Measurements from ENCODE around the gene SOHLH1.

SOHLH1 gene

DNA sequence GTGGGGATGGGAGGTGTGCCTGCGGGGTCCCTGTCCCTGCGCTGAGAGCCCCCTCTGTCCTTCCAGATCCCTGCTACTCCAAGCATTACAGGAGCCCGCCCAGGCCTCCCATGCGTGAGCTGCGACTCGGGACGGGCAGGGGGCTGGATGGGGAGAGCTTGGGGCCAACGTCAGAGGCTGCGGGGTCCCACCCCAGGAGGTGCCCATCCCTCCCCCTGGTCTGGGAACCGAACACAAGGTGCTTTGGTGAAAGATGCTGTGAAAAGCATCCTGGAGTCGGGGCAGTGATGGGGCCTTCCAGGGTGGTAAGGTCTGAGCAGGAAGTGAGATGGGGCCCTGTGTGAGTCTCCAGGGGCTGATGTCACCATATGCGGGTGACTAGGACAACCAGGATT lies 33.5 kb downstream of the SOHLH1 start:
- H3K4me3 ChIP-seq (ENCODE audit: low read length), result no peak overlapping the region
- DNase-seq (ENCODE audit: low read depth, low spot score), result no peak

- no peak overlapping the region for H3K4me3 ChIP-seq (ENCODE audit: low read length)
- no peak for DNase-seq (ENCODE audit: low read depth, low spot score)
Observed at GRCh38 chr9:135664801-135665794, 34.2 kb downstream of the SOHLH1 start.

DNA sequence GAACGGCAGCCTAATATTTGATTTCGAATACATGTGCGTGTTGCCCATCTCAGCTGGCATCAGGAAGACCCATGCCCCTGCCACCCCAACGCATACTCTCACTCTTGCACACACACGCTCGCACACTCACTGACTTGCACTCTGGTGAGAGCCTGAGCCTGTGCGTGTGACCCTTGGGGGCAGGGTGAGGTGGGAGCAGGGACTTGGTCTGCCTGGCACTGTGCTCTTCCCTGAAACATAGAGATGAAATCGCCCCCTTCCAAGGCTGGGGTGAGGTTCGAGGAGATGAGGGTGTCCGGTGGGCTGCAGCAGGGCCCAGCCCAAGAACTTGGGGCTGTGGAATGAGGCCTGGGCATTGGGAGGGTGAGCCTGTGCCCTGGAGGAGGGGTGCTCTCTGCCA lies 35.0 kb downstream of the SOHLH1 start:
- no peak overlapping the region for H3K4me3 ChIP-seq (ENCODE audit: low read length)
- DNase-seq (ENCODE audit: low read depth, low spot score), result no peak

DNA sequence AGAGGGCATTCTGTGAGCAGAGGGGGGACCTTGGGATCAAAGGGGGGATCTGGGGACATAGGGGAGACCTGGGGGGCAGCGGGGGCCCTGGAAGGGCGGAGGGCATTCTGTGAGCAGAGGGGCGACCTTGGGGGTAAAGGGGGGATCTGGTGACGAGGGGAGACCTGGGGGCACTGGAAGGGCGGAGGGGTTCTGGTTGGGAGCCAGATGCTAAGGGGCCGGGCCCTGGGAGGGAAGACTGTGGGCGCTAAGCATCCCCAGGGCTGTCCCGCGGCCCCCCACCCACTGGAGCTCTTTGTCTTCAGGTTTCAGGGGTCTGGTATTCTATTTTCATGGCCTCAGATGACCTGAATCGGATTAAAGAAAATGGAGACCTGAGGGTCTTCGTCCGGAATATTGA lies 35.4 kb downstream of the SOHLH1 start:
- DNase-seq (ENCODE audit: low read depth, low spot score), result no peak
- H3K4me3 ChIP-seq (ENCODE audit: low read length), result no peak overlapping the region

GRCh38 chr9:135663451-135663770 lies 35.9 kb downstream of the SOHLH1 start:
- DNase-seq (ENCODE audit: low read depth, low spot score), result no peak
- no peak overlapping the region for H3K4me3 ChIP-seq (ENCODE audit: low read length)

GRCh38 chr9:135662758-135663450 lies 36.4 kb downstream of the SOHLH1 start, which contains the start of gene LCN9:
LCN9 (plus strand) TSS chr9:135663309; CDS start chr9:135663322, 13 bp downstream.
- H3K4me3 ChIP-seq (ENCODE audit: low read length), result no peak within 1 kb of the TSS
- no peak for DNase-seq (ENCODE audit: low read depth, low spot score)

- H3K4me3 ChIP-seq (ENCODE audit: low read length), result no peak overlapping the region
- no peak for DNase-seq (ENCODE audit: low read depth, low spot score)
Observed at GRCh38 chr9:135661816-135662560, 37.3 kb downstream of the SOHLH1 start.

GRCh38 chr9:135660407-135660806 lies 38.9 kb downstream of the SOHLH1 start:
- DNase-seq (ENCODE audit: low read depth, low spot score), result no peak
- H3K4me3 ChIP-seq (ENCODE audit: low read length), result no peak overlapping the region

- H3K4me3 ChIP-seq (ENCODE audit: low read length), result no peak overlapping the region
- no peak for DNase-seq (ENCODE audit: low read depth, low spot score)
Observed at GRCh38 chr9:135659252-135659651, 40.0 kb downstream of the SOHLH1 start.

DNA sequence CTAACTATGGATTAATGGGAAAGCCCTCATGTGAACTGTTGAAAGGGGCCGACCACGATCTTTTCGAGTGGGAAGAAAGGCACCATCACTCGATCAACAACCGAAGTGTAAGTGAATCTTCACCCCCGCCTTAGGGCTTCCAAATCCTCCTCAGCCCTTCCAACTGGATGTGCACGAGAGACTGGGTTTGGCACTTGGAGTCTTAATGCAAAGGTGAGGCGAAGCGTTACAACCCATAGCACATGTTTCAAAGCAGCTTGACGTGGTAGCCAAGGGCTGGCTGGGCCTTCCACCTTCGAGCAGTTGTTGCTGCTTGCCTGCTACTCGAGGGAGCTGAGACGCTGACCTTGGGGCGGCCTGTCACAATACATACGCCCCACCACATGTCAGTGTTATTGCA lies 41.9 kb downstream of the SOHLH1 start:
- H3K4me3 ChIP-seq (ENCODE audit: low read length), result no peak overlapping the region
- no peak for DNase-seq (ENCODE audit: low read depth, low spot score)

DNA sequence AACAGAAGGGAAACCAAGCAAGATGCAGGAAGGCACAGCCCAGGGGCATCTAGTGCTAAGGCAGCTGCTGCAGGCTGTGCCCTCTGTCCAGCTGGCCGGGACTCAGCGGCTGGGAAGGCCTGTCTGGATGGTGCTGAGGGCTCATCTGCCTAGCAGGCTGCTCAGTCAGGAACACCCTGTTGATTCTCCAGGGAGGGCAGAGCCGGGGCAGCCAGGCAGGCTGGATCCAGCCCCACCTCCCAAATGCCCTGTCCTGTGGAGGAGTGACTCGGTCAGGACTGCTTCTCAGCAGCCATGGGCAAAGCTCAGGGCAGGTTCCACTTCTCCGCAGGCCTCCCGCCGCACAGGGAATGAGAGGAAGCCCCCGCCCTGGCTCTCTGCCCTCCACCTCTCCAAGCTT lies 44.0 kb downstream of the SOHLH1 start:
- DNase-seq (ENCODE audit: low read depth, low spot score), result no peak

GRCh38 chr9:135650408-135650807 lies 48.9 kb downstream of the SOHLH1 start:
- no peak overlapping the region for H3K4me3 ChIP-seq (ENCODE audit: low read length)
- DNase-seq (ENCODE audit: low read depth, low spot score), result no peak

More for the DNA sequence above, 44.0 kb downstream of the SOHLH1 start:
- H3K4me3 ChIP-seq (ENCODE audit: low read length), result no peak overlapping the region

DNA sequence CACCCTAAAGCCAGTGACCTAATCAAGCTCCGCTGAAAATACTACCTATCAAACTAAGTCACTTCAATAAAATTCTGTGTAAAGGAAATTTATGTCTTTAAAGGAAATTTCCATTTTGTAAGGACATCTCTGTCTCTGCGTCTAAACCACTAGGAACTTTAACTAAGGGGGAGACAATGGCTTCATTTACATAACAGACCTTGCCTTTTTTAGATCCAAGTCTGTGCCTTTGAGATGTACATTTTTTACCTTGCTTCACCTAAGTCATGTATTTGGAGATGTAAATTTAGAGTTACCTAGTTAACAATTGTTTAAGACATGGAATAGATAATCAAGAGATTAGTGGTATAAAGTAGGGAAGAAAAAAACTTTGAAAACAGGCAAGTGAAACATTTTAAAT lies 49.8 kb downstream of the SOHLH1 start:
- no peak overlapping the region for H3K4me3 ChIP-seq (ENCODE audit: low read length)

GRCh38 chr9:135648494-135649410 lies 50.5 kb downstream of the SOHLH1 start:
- H3K4me3 ChIP-seq (ENCODE audit: low read length), result no peak overlapping the region
- no peak for DNase-seq (ENCODE audit: low read depth, low spot score)

More for the DNA sequence above, 49.8 kb downstream of the SOHLH1 start:
- no peak for DNase-seq (ENCODE audit: low read depth, low spot score)

DNA sequence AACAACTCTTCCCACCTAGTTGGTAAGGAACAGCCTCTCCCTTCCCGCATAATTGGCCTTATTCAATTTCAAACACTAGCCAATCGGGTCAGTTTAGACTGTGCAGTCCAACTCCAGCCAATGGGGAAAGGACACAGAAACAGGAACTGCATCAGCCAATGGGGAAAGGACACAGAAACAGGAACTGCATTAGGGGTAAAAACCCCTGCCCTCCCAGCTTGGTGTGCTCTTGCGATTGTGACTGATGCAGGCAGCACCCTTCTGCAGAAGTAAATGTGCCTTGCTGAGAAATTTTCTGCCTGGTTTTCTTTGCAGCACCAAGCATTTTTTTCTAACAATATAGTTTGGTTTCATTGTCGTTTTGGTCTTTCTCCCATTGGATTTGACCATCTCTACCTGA lies 51.4 kb downstream of the SOHLH1 start:
- no peak for DNase-seq (ENCODE audit: low read depth, low spot score)
- H3K4me3 ChIP-seq (ENCODE audit: low read length), result no peak overlapping the region

DNA sequence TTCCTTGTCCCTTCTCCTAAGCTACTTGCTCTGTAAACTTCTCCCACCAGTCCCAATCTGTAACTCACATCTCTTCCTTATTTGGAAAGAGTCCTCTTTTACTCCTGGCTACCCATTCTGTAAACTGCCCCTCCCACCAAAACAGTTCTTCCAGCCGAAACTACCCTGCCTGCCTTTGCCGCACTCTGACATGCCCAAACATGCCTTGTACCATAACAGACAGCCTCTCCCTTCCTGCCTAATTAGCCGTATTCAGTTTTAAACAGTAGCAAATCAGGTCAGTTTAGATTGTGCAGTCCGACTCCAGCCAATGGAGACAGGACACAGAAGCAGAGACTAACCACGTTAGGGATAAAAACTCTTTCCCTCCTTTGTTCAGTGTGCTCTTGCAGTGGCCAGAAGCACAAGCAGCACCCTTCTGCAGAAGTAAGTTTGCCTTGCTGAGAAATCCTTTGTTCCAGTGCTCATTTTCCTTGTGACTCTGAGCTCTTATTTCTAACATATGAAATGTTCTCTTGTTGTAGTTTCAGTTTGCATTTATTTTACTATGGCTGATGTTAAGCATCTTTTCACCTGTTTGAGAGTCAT lies 54.6 kb downstream of the SOHLH1 start:
- no peak overlapping the region for H3K4me3 ChIP-seq (ENCODE audit: low read length)
- DNase-seq (ENCODE audit: low read depth, low spot score), result no peak

Data from Jurkat, Clone E6-1 (cell line).